ENCODE measurements around the gene PTH1R. TPM values are rescaled to one million over a fixed set of nuclear protein-coding genes. Genes with fewer than 3 reads are reported as not detected.

Gene PTH1R
- total RNA-seq, 1 experiment from 2014 or later: not detected

- intact Hi-C loops (cut with micrococcal nuclease; ENCODE audit: unreplicated experiment): no loop called here
- no peaks in the 10 kb centered on the region; the same call in 1 of the 2 replicates for H3K36me3 ChIP-seq (ENCODE audit: control insufficient read depth, insufficient read depth, low read length)
- ATAC-seq (no peak), DNase-seq (ENCODE audit: low read depth, low spot score) (no peak)
- H3K4me1 ChIP-seq (ENCODE audit: control insufficient read depth, insufficient read depth, low read length): peaks cover 37% of the 10 kb centered on the region
- no peaks in the 10 kb centered on the region for H3K27me3 ChIP-seq (ENCODE audit: control insufficient read depth, insufficient read depth, low read length)
- H3K9me3 ChIP-seq (ENCODE audit: control insufficient read depth, insufficient read depth, low read depth, low read length): no peaks in the 10 kb centered on the region
- no peak overlapping the region for H3K27ac ChIP-seq (ENCODE audit: low read length)
- BruUV-seq (replicated peaks): no TSS peak
- no peak overlapping the region for H3K4me3 ChIP-seq (ENCODE audit: low read depth in 2 of 2, low read length in 2 of 2)
- in situ Hi-C loops (cut with HindIII; ENCODE audit: low pct_unique_long_range_greater_than_20kb, low sequenced_read_pairs): no loop called here
- TF ChIP-seq POLR2AphosphoS5 (IDR thresholded peaks at IDR 0.05; ENCODE audit: low read depth, low read length) (no peak), SIN3A (IDR thresholded peaks at IDR 0.05; ENCODE audit: borderline replicate concordance, insufficient read depth, low read depth, low read length) (no peak), CTCF (IDR thresholded peaks at IDR 0.05) (no peak), REST (IDR thresholded peaks at IDR 0.05; ENCODE audit: insufficient read depth in 1 of 2, low read depth in 2 of 2, low read length in 1 of 2) (no peak), TCF7L2 (IDR thresholded peaks at IDR 0.05; ENCODE audit: low read depth, low read length) (no peak)
- CTCF ChIA-PET: interaction anchor here (0.9 kb wide), 1 partner anchor 26 kb away, joined by 5 read pairs; no protein-coding TSS in a partner anchor
- POLR2A ChIA-PET: interaction anchor here (0.7 kb wide), 1 partner anchor 225 kb away, joined by 3 read pairs; no protein-coding TSS in a partner anchor
Observed at GRCh38 chr3:46950177-46950576, 72.7 kb downstream of the PTH1R start.

GRCh38 chr3:46950650-46951241 lies 73.2 kb downstream of the PTH1R start:
- DNase-seq (ENCODE audit: low read depth, low spot score) (no peak), ATAC-seq (no peak)
- TF ChIP-seq CTCF (IDR thresholded peaks at IDR 0.05) (no peak), REST (IDR thresholded peaks at IDR 0.05; ENCODE audit: insufficient read depth in 1 of 2, low read depth in 2 of 2, low read length in 1 of 2) (no peak), SIN3A (IDR thresholded peaks at IDR 0.05; ENCODE audit: borderline replicate concordance, insufficient read depth, low read depth, low read length) (no peak), TCF7L2 (IDR thresholded peaks at IDR 0.05; ENCODE audit: low read depth, low read length) (no peak), POLR2AphosphoS5 (IDR thresholded peaks at IDR 0.05; ENCODE audit: low read depth, low read length) (no peak)
- intact Hi-C loops (cut with micrococcal nuclease; ENCODE audit: unreplicated experiment): no loop called here
- Histone ChIP-seq H3K27ac (ENCODE audit: low read length) (no peak overlapping the region), H3K4me1 (ENCODE audit: control insufficient read depth, insufficient read depth, low read length) (peaks cover 36% of the 10 kb centered on the region), H3K4me3 (ENCODE audit: low read depth in 2 of 2, low read length in 2 of 2) (no peak overlapping the region), H3K9me3 (ENCODE audit: control insufficient read depth, insufficient read depth, low read depth, low read length) (no peaks in the 10 kb centered on the region), H3K27me3 (ENCODE audit: control insufficient read depth, insufficient read depth, low read length) (no peaks in the 10 kb centered on the region), H3K36me3 (ENCODE audit: control insufficient read depth, insufficient read depth, low read length) (no peaks in the 10 kb centered on the region; the same call in 1 of the 2 replicates)
- CTCF ChIA-PET: interaction anchor here (0.9 kb wide), 1 partner anchor 27 kb away, joined by 5 read pairs; no protein-coding TSS in a partner anchor
- in situ Hi-C loops (cut with HindIII; ENCODE audit: low pct_unique_long_range_greater_than_20kb, low sequenced_read_pairs): no loop called here
- POLR2A ChIA-PET: interaction anchor here (0.7 kb wide), 2 partner anchors 226 to 522 kb away, joined by 3 to 6 read pairs; no protein-coding TSS in a partner anchor
- no TSS peak for BruUV-seq (replicated peaks)

Measured in Panc1 (cell line).